Kidney (tissue), 14 donors: ENCODE measurements around the gene GALNT12. TPM values are rescaled to one million over a fixed set of nuclear protein-coding genes. Genes with fewer than 3 reads are reported as not detected.

Experiments used
- DNase-seq, 5 donors: peaks; one replicate each; pipeline ENCODE4 v3.0.0-alpha.2; 2013 to 2020
- FAIRE-seq: peaks from 2 replicates; lab custom pipeline; 2012; peaks lifted over from hg19 to GRCh38; lab: Jason Lieb, UNC
- H3K27ac ChIP-seq, 2 donors: one replicate each; pipeline ENCODE4 v1.7.0; 2013; ENCODE audit warnings: low read depth in 2 of 2, low read length in 2 of 2, inconsistent platforms in 1 of 2
- H3K27me3 ChIP-seq: one replicate; pipeline ENCODE4 v1.7.1; 2013; ENCODE audit warnings: low read length, inconsistent platforms; ENCODE audit not compliant: control insufficient read depth, insufficient read depth
- H3K36me3 ChIP-seq, 3 donors: one replicate each; pipeline versions ENCODE4 v1.7.0 to v1.7.1; 2013; ENCODE audit warnings: low read length in 3 of 3, control low read depth in 1 of 3, inconsistent platforms in 1 of 3; ENCODE audit not compliant: insufficient read depth in 3 of 3, control insufficient read depth in 2 of 3
- H3K4me1 ChIP-seq, 3 donors: one replicate each; pipeline versions ENCODE4 v1.7.0 to v1.7.1; 2013; ENCODE audit warnings: low read length in 3 of 3, inconsistent platforms in 1 of 3, low read depth in 1 of 3; ENCODE audit not compliant: control insufficient read depth in 2 of 3, insufficient read depth in 2 of 3
- H3K4me3 ChIP-seq, 3 donors: one replicate each; pipeline versions ENCODE4 v1.7.0 to v1.8.1; 2013; ENCODE audit warnings: low read length in 3 of 3, control low read depth in 1 of 3, inconsistent platforms in 1 of 3
- H3K9ac ChIP-seq, 3 donors: one replicate each; pipeline versions ENCODE4 v1.7.0 to v1.7.1; 2013; ENCODE audit warnings: low read length in 3 of 3, control low read depth in 1 of 3, inconsistent platforms in 1 of 3
- H3K9me3 ChIP-seq, 3 donors: one replicate each; pipeline versions ENCODE4 v1.7.0 to v1.7.1; 2013; ENCODE audit warnings: low read length in 3 of 3, control low read depth in 1 of 3, inconsistent platforms in 1 of 3; ENCODE audit not compliant: control insufficient read depth in 2 of 3, insufficient read depth in 1 of 3
- CTCF ChIP-seq: IDR thresholded peaks from 3 replicates; pipeline ENCODE4 v1.5.1; 2012; ENCODE audit warnings: mild to moderate bottlenecking, moderate library complexity, borderline replicate concordance; ENCODE audit not compliant: insufficient read depth; ENCODE audit errors: extremely low read depth
- intact Hi-C: fragments of 100-400 bp; cut with DNase I; formaldehyde crosslinking; loops from one replicate; pipeline ENCODE4 v1.11.1; 2022
- polyA plus RNA-seq: library from polyadenylated mRNA; stranded (reverse); fragments of 350-450 nt; fragmentation: Illumina TruSeq; extraction: RNeasy Lipid Tissue Mini Kit (QIAGEN cat#74804); gene quantifications from one replicate; pipeline ENCODE4 v1.2.3, GENCODE V29; 2014; ENCODE audit warnings: low read depth, low replicate concordance; ENCODE audit not compliant: insufficient read depth
- total RNA-seq: library from RNA; stranded (reverse); fragmentation: NEBNext Ultra II Directional; extraction: Animal tissue kit (Norgen Biotek cat#: 25700); gene quantifications from one replicate; pipeline ENCODE4 v1.2.1, GENCODE V29; 2021
- donor health status: control.
- donor health status: control.
- donor health status: control.
- donor health status: control.
- donor health status: control.
- donor health status: DM: yes; HTN: yes; CAD: no.
- donor health status: Normal renal cell carcinoma (clear cell type).

GALNT12 gene
- total and polyA plus RNA-seq, 2 donors from 2014 or later, result 3.6 to 10.8 TPM

- H3K4me3 ChIP-seq, result no peak overlapping the region
- no peak for FAIRE-seq
- no peak overlapping the region for H3K9ac ChIP-seq
- H3K9me3 ChIP-seq, result no peaks in the 10 kb centered on the region
- intact Hi-C loops, result no loop called here
- no peaks in the 10 kb centered on the region for H3K36me3 ChIP-seq
- H3K4me1 ChIP-seq, result peaks cover 0 to 7% (median 0%) of the 10 kb centered on the region in 3 donors
- TF ChIP-seq CTCF, result no peak
- H3K27ac ChIP-seq, result no peak overlapping the region
- H3K27me3 ChIP-seq, result no peaks in the 10 kb centered on the region
- DNase-seq, result no peak
Measured at GRCh38 chr9:98888801-98889421, 81.4 kb downstream of the GALNT12 start.

GRCh38 chr9:98890256-98890655, 82.8 kb downstream of the GALNT12 start:
- Histone ChIP-seq H3K9ac (no peak overlapping the region), H3K9me3 (no peaks in the 10 kb centered on the region), H3K4me3 (no peak overlapping the region), H3K27me3 (no peaks in the 10 kb centered on the region), H3K4me1 (peaks cover 0 to 7% (median 0%) of the 10 kb centered on the region in 3 donors), H3K27ac (no peak overlapping the region), H3K36me3 (no peaks in the 10 kb centered on the region)
- TF ChIP-seq CTCF, result no peak
- intact Hi-C loops, result no loop called here
- no peak for FAIRE-seq
- DNase-seq, result no peak

GRCh38 chr9:98892288-98892687, 84.8 kb downstream of the GALNT12 start:
- no peak for DNase-seq
- FAIRE-seq, result no peak
- Histone ChIP-seq H3K36me3 (no peaks in the 10 kb centered on the region), H3K27ac (no peak overlapping the region), H3K27me3 (no peaks in the 10 kb centered on the region), H3K4me1 (no peaks in the 10 kb centered on the region), H3K4me3 (no peak overlapping the region), H3K9me3 (no peaks in the 10 kb centered on the region), H3K9ac (no peak overlapping the region)
- intact Hi-C loops, result no loop called here
- no peak for TF ChIP-seq CTCF

- no peak for FAIRE-seq
- Histone ChIP-seq H3K4me3 (no peak overlapping the region), H3K9ac (no peak overlapping the region), H3K36me3 (no peaks in the 10 kb centered on the region), H3K27me3 (no peaks in the 10 kb centered on the region), H3K4me1 (no peaks in the 10 kb centered on the region), H3K27ac (no peak overlapping the region), H3K9me3 (no peaks in the 10 kb centered on the region)
- intact Hi-C loops, result no loop called here
- no peak for DNase-seq
- no peak for TF ChIP-seq CTCF
Measured at GRCh38 chr9:98892690-98893089, 85.2 kb downstream of the GALNT12 start.
